SK-N-SH treated with all-trans-retinoic acid at 6 μM for 48 hours (cell line): ENCODE measurements around the gene ZNF423.

Experiments used
- ATAC-seq: fragments of 200-7000 bp; cut with Tn5 transposase; 3 replicates; pipeline ENCODE4 v1.9.1; 2020; ENCODE audit warnings: mild to moderate bottlenecking, moderate library complexity
- ARNTL ChIP-seq: fragments of 450-650 bp; formaldehyde crosslinking; IDR thresholded peaks from 2 replicates; pipeline ENCODE4 v1.5.0; 2020; ENCODE audit warnings: low read depth, mild to moderate bottlenecking, moderate library complexity, borderline replicate concordance
- BACH2 ChIP-seq: fragments of 250-450 bp; sonication (Bioruptor Pico); IDR thresholded peaks from 2 replicates; pipeline ENCODE4 v1.9.0; 2021; ENCODE audit warnings: mild to moderate bottlenecking, borderline replicate concordance
- CREB5 ChIP-seq: fragments of 250-450 bp; sonication (Bioruptor Pico); IDR thresholded peaks from 2 replicates; pipeline ENCODE4 v1.5.1; 2020; ENCODE audit warnings: low read depth, mild to moderate bottlenecking, moderate library complexity
- CSDC2 ChIP-seq: fragments of 250-450 bp; sonication (Bioruptor Pico); IDR thresholded peaks from 2 replicates; pipeline ENCODE4 v1.5.0; 2020; ENCODE audit warnings: mild to moderate bottlenecking, moderate library complexity
- GLIS3 ChIP-seq: fragments of 250-450 bp; sonication (Bioruptor Pico); IDR thresholded peaks from 2 replicates; pipeline ENCODE4 v1.5.0; 2020; ENCODE audit warnings: mild to moderate bottlenecking, moderate library complexity
- ISL1 ChIP-seq: fragments of 250-450 bp; sonication (Bioruptor Pico); IDR thresholded peaks from 2 replicates; pipeline ENCODE4 v2.1.2; 2022; ENCODE audit warnings: mild to moderate bottlenecking, moderate library complexity
- OSR1 ChIP-seq: fragments of 250-450 bp; sonication (Bioruptor Pico); IDR thresholded peaks from 2 replicates; pipeline ENCODE4 v1.8.0; 2022; ENCODE audit warnings: moderate library complexity, mild to moderate bottlenecking, inconsistent platforms
- PATZ1 ChIP-seq: fragments of 250-450 bp; sonication (Bioruptor Pico); IDR thresholded peaks from 2 replicates; pipeline ENCODE4 v1.8.0; 2020; ENCODE audit warnings: mild to moderate bottlenecking, moderate library complexity, borderline replicate concordance
- PPARA ChIP-seq: fragments of 250-450 bp; sonication (Bioruptor Pico); IDR thresholded peaks from 2 replicates; pipeline ENCODE4 v1.5.0; 2020; ENCODE audit warnings: mild to moderate bottlenecking, borderline replicate concordance
- SNAI2 ChIP-seq: fragments of 250-450 bp; sonication (Bioruptor Pico); IDR thresholded peaks from 2 replicates; pipeline ENCODE4 v1.5.0; 2020; ENCODE audit warnings: mild to moderate bottlenecking, moderate library complexity
- TCF4 ChIP-seq: fragments of 250-450 bp; sonication (Bioruptor Pico); IDR thresholded peaks from 2 replicates; pipeline ENCODE4 v1.8.0; 2021; ENCODE audit warnings: mild to moderate bottlenecking, moderate library complexity, borderline replicate concordance
- TOX ChIP-seq: fragments of 250-450 bp; sonication (Bioruptor Pico); IDR thresholded peaks from 2 replicates; pipeline ENCODE4 v1.8.0; 2021; ENCODE audit warnings: mild to moderate bottlenecking, moderate library complexity, borderline replicate concordance
- TSHZ2 ChIP-seq: fragments of 250-450 bp; sonication (Bioruptor Pico); IDR thresholded peaks from 2 replicates; pipeline ENCODE4 v1.5.0; 2020; ENCODE audit warnings: mild to moderate bottlenecking, moderate library complexity
- ZC3H10 ChIP-seq: fragments of 250-450 bp; sonication (Bioruptor Pico); IDR thresholded peaks from 2 replicates; pipeline ENCODE4 v1.5.1; 2021; ENCODE audit warnings: mild to moderate bottlenecking, moderate library complexity
- ZFP3 ChIP-seq: fragments of 250-450 bp; sonication (Bioruptor Pico); IDR thresholded peaks from 2 replicates; pipeline ENCODE4 v1.5.0; 2020; ENCODE audit warnings: mild to moderate bottlenecking, moderate library complexity
- ZFP30 ChIP-seq: fragments of 450-650 bp; formaldehyde crosslinking; IDR thresholded peaks from 2 replicates; pipeline ENCODE4 v1.5.0; 2022; ENCODE audit warnings: mild to moderate bottlenecking, moderate library complexity
- ZNF565 ChIP-seq: fragments of 450-650 bp; formaldehyde crosslinking; conservative IDR thresholded peaks from 2 replicates; pipeline ENCODE4 v1.5.0; 2020; ENCODE audit warnings: low read depth, mild to moderate bottlenecking, moderate library complexity
- ZNF70 ChIP-seq: fragments of 450-650 bp; formaldehyde crosslinking; IDR thresholded peaks from 2 replicates; pipeline ENCODE4 v1.5.0; 2020; ENCODE audit warnings: mild to moderate bottlenecking, moderate library complexity
- TF ChIP-seq, protein P1 (sequence below): fragments of 250-450 bp; sonication (Bioruptor Pico); IDR thresholded peaks from 2 replicates; pipeline ENCODE4 v1.5.1; 2021; ENCODE audit warnings: mild to moderate bottlenecking, moderate library complexity
- TF ChIP-seq, protein P2 (sequence below): fragments of 250-450 bp; sonication (Bioruptor Pico); IDR thresholded peaks from 2 replicates; pipeline ENCODE4 v1.8.0; 2021; ENCODE audit warnings: low read depth, mild to moderate bottlenecking, moderate library complexity, borderline replicate concordance

The ZNF423 gene

GRCh38 chr16:49778202-49778930 is 77.5 kb downstream of the ZNF423 start:
- TF ChIP-seq CSDC2 (CRISPR knock-in tag) (no peak), GLIS3 (CRISPR knock-in tag) (no peak), TOX (CRISPR knock-in tag) (no peak), PATZ1 (CRISPR knock-in tag) (no peak), ARNTL (CRISPR knock-in tag) (no peak), TSHZ2 (CRISPR knock-in tag) (no peak), OSR1 (CRISPR knock-in tag) (no peak), ZFP30 (CRISPR knock-in tag) (no peak), ZNF70 (CRISPR knock-in tag) (no peak), PPARA (CRISPR knock-in tag) (no peak), BACH2 (CRISPR knock-in tag) (no peak), SNAI2 (no peak), ISL1 (no peak)
- TF ChIP-seq, protein P1, sequence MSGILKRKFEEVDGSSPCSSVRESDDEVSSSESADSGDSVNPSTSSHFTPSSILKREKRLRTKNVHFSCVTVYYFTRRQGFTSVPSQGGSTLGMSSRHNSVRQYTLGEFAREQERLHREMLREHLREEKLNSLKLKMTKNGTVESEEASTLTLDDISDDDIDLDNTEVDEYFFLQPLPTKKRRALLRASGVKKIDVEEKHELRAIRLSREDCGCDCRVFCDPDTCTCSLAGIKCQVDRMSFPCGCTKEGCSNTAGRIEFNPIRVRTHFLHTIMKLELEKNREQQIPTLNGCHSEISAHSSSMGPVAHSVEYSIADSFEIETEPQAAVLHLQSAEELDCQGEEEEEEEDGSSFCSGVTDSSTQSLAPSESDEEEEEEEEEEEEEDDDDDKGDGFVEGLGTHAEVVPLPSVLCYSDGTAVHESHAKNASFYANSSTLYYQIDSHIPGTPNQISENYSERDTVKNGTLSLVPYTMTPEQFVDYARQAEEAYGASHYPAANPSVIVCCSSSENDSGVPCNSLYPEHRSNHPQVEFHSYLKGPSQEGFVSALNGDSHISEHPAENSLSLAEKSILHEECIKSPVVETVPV (CRISPR knock-in tag) = no peak
- ATAC-seq = no peak

DNA sequence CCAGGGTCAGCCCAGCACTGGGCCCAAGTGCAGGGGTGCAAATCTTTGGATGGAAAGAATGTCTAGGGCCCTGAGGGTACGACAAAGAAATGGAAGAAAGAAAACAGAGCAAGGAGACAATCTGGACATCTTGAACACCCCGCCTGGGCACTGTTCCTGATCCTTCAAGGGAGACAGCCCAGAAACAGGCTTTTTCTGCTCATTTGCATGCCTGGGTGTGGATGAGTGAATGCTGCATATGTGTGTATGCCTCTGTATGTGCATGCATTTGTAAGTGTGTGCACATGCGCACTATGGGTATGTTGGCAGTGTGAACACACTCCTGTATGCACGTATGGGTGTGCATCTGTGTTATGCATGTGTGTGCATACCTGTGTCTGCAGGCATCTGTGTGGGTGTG is 79.2 kb downstream of the ZNF423 start:
- TF ChIP-seq, protein P2, sequence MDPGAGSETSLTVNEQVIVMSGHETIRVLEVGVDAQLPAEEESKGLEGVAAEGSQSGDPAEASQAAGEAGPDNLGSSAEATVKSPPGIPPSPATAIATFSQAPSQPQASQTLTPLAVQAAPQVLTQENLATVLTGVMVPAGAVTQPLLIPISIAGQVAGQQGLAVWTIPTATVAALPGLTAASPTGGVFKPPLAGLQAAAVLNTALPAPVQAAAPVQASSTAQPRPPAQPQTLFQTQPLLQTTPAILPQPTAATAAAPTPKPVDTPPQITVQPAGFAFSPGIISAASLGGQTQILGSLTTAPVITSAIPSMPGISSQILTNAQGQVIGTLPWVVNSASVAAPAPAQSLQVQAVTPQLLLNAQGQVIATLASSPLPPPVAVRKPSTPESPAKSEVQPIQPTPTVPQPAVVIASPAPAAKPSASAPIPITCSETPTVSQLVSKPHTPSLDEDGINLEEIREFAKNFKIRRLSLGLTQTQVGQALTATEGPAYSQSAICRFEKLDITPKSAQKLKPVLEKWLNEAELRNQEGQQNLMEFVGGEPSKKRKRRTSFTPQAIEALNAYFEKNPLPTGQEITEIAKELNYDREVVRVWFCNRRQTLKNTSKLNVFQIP (CRISPR knock-in tag) = no peak
- TF ChIP-seq ZNF70 (CRISPR knock-in tag) = no peak
- TF ChIP-seq, protein P1 (CRISPR knock-in tag) = no peak
- no peak for TF ChIP-seq ARNTL (CRISPR knock-in tag)
- no peak for TF ChIP-seq TOX (CRISPR knock-in tag)
- no peak for TF ChIP-seq BACH2 (CRISPR knock-in tag)
- ATAC-seq = no peak

DNA sequence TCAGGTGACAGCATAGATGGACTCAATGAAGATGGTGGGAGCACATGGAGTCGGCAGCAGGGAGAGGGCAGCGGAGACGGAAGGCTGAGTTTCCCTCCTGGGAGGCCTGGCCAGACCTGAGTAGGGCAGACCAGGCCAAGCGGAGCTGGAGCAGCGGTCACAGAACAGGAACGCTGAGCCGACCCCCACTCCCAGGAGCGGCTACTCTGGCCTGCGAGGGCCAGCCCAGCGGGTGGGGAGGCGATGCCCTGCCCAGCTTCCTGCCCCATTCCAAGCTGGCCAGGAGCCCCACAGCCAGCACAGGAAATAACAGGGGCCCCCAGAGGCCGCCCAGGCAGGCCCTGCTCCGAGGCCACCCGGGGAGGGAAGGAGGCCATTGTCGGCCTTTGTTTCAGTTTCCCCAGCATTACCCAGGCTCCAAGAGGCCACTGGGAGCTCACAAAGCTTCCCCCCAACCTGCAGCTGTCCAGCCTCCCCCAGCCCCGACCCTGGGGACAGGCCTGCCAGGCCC is 79.8 kb downstream of the ZNF423 start:
- no peak for ATAC-seq
- TF ChIP-seq BACH2 (CRISPR knock-in tag) (no peak), CREB5 (no peak), ZFP3 (CRISPR knock-in tag) (no peak), ARNTL (CRISPR knock-in tag) (no peak), ZFP30 (CRISPR knock-in tag) (no peak), ZNF565 (CRISPR knock-in tag) (no peak), OSR1 (CRISPR knock-in tag) (no peak), ZNF70 (CRISPR knock-in tag) (no peak), TCF4 (no peak), CSDC2 (CRISPR knock-in tag) (no peak), ZC3H10 (CRISPR knock-in tag) (no peak), PPARA (CRISPR knock-in tag) (no peak)
- TF ChIP-seq, protein P2 (CRISPR knock-in tag) = no peak
- TF ChIP-seq, all 23 proteins: peak for 0
